HepG2 (cell line): ENCODE results near the gene PRSS21. TPM values are rescaled to one million over a fixed set of nuclear protein-coding genes. Genes with fewer than 3 reads are reported as not detected.

Source experiments
- ATAC-seq: fragments of 200-7000 bp; cut with Tn5 transposase; 3 replicates; pipeline ENCODE4 v1.9.1; 2020; ENCODE audit warnings: mild to moderate bottlenecking, moderate library complexity
- BruUV-seq: library from RNA; stranded (reverse); fragments of 400-500 nt; replicated peaks from 2 replicates; lab custom pipeline; 2021; lab: Mats Ljungman, UMichigan
- CTCF ChIA-PET: fragments of 300-600 bp; formaldehyde crosslinking; extraction: SDS; loops from one replicate; lab custom pipeline; 2021; ENCODE audit warnings: low total read pairs, inconsistent platforms, low intra/inter-chr PET ratio; lab: Yijun Ruan, JAX
- POLR2A ChIA-PET: fragments of 350-600 bp; sonication (Branson Sonifier 250); formaldehyde crosslinking; loops from one replicate; lab custom pipeline; 2020; ENCODE audit warnings: antibody characterized with exemption, inconsistent platforms; lab: Yijun Ruan, JAX
- DNase-seq: peaks from one replicate; pipeline ENCODE4 v3.0.0-alpha.2; 2015; ENCODE audit warnings: low spot score
- FAIRE-seq: peaks from 3 replicates; lab custom pipeline; 2011; peaks lifted over from hg19 to GRCh38; lab: Jason Lieb, UNC
- H2AFZ ChIP-seq: one replicate; pipeline ENCODE4 v1.6.1; 2011; ENCODE audit warnings: low read length, inconsistent platforms
- H3K27ac ChIP-seq: fragments of 300-600 bp; 3 replicates; pipeline ENCODE4 v1.8.0; 2011; ENCODE audit warnings: mixed run types, mild to moderate bottlenecking, mixed read lengths, low read length, inconsistent platforms; ENCODE audit not compliant: insufficient read depth; ENCODE audit errors: extremely low read length
- H3K27me3 ChIP-seq, 2 experiments: fragments of 200-600 bp in 1 of 2; 2 replicates in 1 of 2; 3 replicates in 1 of 2; pipeline versions ENCODE4 v1.6.0 to v1.8.0; 2011; ENCODE audit warnings: low read length in 2 of 2, mild to moderate bottlenecking in 2 of 2, moderate library complexity in 2 of 2, inconsistent platforms in 1 of 2; ENCODE audit not compliant: insufficient read depth in 2 of 2, control insufficient read depth in 1 of 2
- H3K36me3 ChIP-seq, 2 experiments: fragments of 200-600 bp in 1 of 2; replicated peaks in 1 of 2; 2 replicates in 1 of 2; 3 replicates in 1 of 2; pipeline versions ENCODE4 v1.5.1 to v1.8.0; 2011; ENCODE audit warnings: low read length in 2 of 2, inconsistent platforms in 1 of 2; ENCODE audit not compliant: insufficient read depth in 2 of 2, control insufficient read depth in 1 of 2
- H3K4me1 ChIP-seq: 2 replicates; pipeline ENCODE4 v1.5.1; 2012; ENCODE audit warnings: low read length, inconsistent platforms; ENCODE audit not compliant: insufficient read depth
- H3K4me2 ChIP-seq: 2 replicates; pipeline ENCODE4 v1.6.0; 2011; ENCODE audit warnings: low read depth, low read length, inconsistent platforms
- H3K4me3 ChIP-seq, 3 experiments: fragments of 200-600 bp in 1 of 3; sonication (generic), shearing (Covaris generic) in 1 of 3; replicated peaks in 1 of 3; 2 replicates each; pipeline ENCODE4 v1.5.1; 2011 to 2016; ENCODE audit warnings: low read length in 3 of 3, inconsistent platforms in 2 of 3, low read depth in 2 of 3, mild to moderate bottlenecking in 2 of 3, control low read depth in 1 of 3, mixed read lengths in 1 of 3; ENCODE audit not compliant: insufficient read depth in 1 of 3
- H3K79me2 ChIP-seq: one replicate; pipeline ENCODE4 v1.6.1; 2011; ENCODE audit warnings: low read length, inconsistent platforms; ENCODE audit not compliant: insufficient read depth
- H3K9ac ChIP-seq: 2 replicates; pipeline ENCODE4 v1.6.0; 2011; ENCODE audit warnings: mild to moderate bottlenecking, low read depth, low read length, inconsistent platforms; ENCODE audit not compliant: insufficient read depth
- H3K9me3 ChIP-seq: 2 replicates; pipeline ENCODE4 v1.5.1; 2012; ENCODE audit warnings: mild to moderate bottlenecking, low read length
- H4K20me1 ChIP-seq: 2 replicates; pipeline ENCODE4 v1.6.0; 2011; ENCODE audit warnings: inconsistent platforms, mild to moderate bottlenecking, low read length, moderate library complexity; ENCODE audit not compliant: insufficient read depth
- BATF2 ChIP-seq: sonication (generic); formaldehyde crosslinking; IDR thresholded peaks from 2 replicates; pipeline ENCODE4 v1.8.0; 2022; ENCODE audit warnings: mild to moderate bottlenecking, missing genetic modification reagents, moderate library complexity
- CENPT ChIP-seq: sonication (generic); formaldehyde crosslinking; IDR thresholded peaks from 2 replicates; pipeline ENCODE4 v1.8.0; 2022; ENCODE audit warnings: low read depth, mild to moderate bottlenecking, moderate library complexity, missing genetic modification reagents
- GMEB1 ChIP-seq: sonication (generic); formaldehyde crosslinking; IDR thresholded peaks from 2 replicates; pipeline ENCODE4 v1.5.1; 2020; ENCODE audit warnings: missing genetic modification reagents, mild to moderate bottlenecking, borderline replicate concordance
- MAFF ChIP-seq: IDR thresholded peaks from 2 replicates; pipeline ENCODE4 v1.6.1; 2011; ENCODE audit warnings: low read depth, low read length, improper control_type of control experiment
- NFIC ChIP-seq: IDR thresholded peaks from 2 replicates; pipeline ENCODE4 v1.6.1; 2012; ENCODE audit warnings: mild to moderate bottlenecking, low read length, inconsistent platforms
- PBX3 ChIP-seq: sonication (generic); formaldehyde crosslinking; IDR thresholded peaks from 2 replicates; pipeline ENCODE4 v1.8.1; 2023; ENCODE audit warnings: missing genetic modification reagents, inconsistent platforms, borderline replicate concordance
- RFXANK ChIP-seq: IDR thresholded peaks from 2 replicates; pipeline ENCODE4 v1.6.1; 2016
- SAFB2 ChIP-seq: sonication (generic); formaldehyde crosslinking; IDR thresholded peaks from 2 replicates; pipeline ENCODE4 v1.5.1; 2020; ENCODE audit warnings: missing genetic modification reagents, low read depth, mild to moderate bottlenecking, borderline replicate concordance
- SIX1 ChIP-seq: sonication (generic); formaldehyde crosslinking; IDR thresholded peaks from 2 replicates; pipeline ENCODE4 v1.4.0; 2020; ENCODE audit warnings: missing genetic modification reagents, borderline replicate concordance
- TIGD3 ChIP-seq: sonication (generic); formaldehyde crosslinking; IDR thresholded peaks from 2 replicates; pipeline ENCODE4 v1.5.1; 2020; ENCODE audit warnings: mild to moderate bottlenecking, missing genetic modification reagents, borderline replicate concordance
- U2AF1 ChIP-seq: fragments of 200-400 bp; formaldehyde crosslinking; optimal IDR thresholded peaks from 2 replicates; pipeline ENCODE3; 2017; ENCODE audit warnings: mild to moderate bottlenecking, low read depth, low read length
- ZNF17 ChIP-seq: sonication (generic); formaldehyde crosslinking; IDR thresholded peaks from 2 replicates; pipeline ENCODE4 v1.5.0; 2020; ENCODE audit warnings: mild to moderate bottlenecking, missing genetic modification reagents
- ZNF292 ChIP-seq: sonication (generic); formaldehyde crosslinking; IDR thresholded peaks from 2 replicates; pipeline ENCODE4 v1.8.1; 2022; ENCODE audit warnings: mild to moderate bottlenecking, low read depth, missing genetic modification reagents, borderline replicate concordance
- ZNF503 ChIP-seq: sonication (generic); formaldehyde crosslinking; IDR thresholded peaks from 2 replicates; pipeline ENCODE4 v1.4.0; 2020; ENCODE audit warnings: missing genetic modification reagents
- ZNF550 ChIP-seq: sonication (generic); formaldehyde crosslinking; IDR thresholded peaks from 2 replicates; pipeline ENCODE4 v1.4.0; 2020; ENCODE audit warnings: mild to moderate bottlenecking, missing genetic modification reagents, borderline replicate concordance
- ZNF691 ChIP-seq: sonication (generic); formaldehyde crosslinking; IDR thresholded peaks from 2 replicates; pipeline ENCODE4 v1.4.0; 2020; ENCODE audit warnings: missing genetic modification reagents, low read depth, mild to moderate bottlenecking, borderline replicate concordance
- ZNF775 ChIP-seq: sonication (generic); formaldehyde crosslinking; IDR thresholded peaks from 2 replicates; pipeline ENCODE4 v1.4.0; 2020; ENCODE audit warnings: missing genetic modification reagents, mild to moderate bottlenecking, moderate library complexity, borderline replicate concordance
- WGBS: methylation state at CpG from one replicate; pipeline ENCODE4 v1.1.6; 2017; ENCODE audit warnings: low lambda C conversion rate; 5-methylcytosine and 5-hydroxymethylcytosine counted together
- in situ Hi-C: cut with HindIII; loops from 2 replicates; pipeline ENCODE4 v1.10.0; 2017; ENCODE audit warnings: low pct_unique_long_range_greater_than_20kb; ENCODE audit not compliant: extremely low pct_ligation_motif_present
- intact Hi-C: fragments of 100-400 bp; cut with micrococcal nuclease; formaldehyde crosslinking; loops from one replicate; pipeline ENCODE4 v1.10.0; 2022; ENCODE audit not compliant: unreplicated experiment
- polyA plus RNA-seq, 8 experiments: library from polyadenylated mRNA; depleted of rRNA in 3 of 8; stranded (reverse) in 7 of 8; unstranded in 1 of 8; fragments of >200 nt; fragmentation: Illumina TruSeq in 4 of 8; extraction: Trizol in 4 of 8; gene quantifications; 2 replicates each; pipeline versions ENCODE4 v1.2.1 to v1.2.3, GENCODE V29; 2011 to 2016; ENCODE audit warnings: low read depth in 4 of 8, missing spikeins in 1 of 8, mixed read lengths in 1 of 8; ENCODE audit not compliant: insufficient read depth in 1 of 8
- total RNA-seq, 5 experiments: library from RNA; depleted of rRNA; stranded (reverse); fragments of >200 nt; fragmentation: Illumina TruSeq; extraction: Trizol; gene quantifications; 2 replicates each; pipeline ENCODE4 v1.2.3, GENCODE V29; 2016; ENCODE audit warnings: low read depth in 1 of 5

PRSS21 gene
- total and polyA plus RNA-seq, 2 of the 13 experiments (the other 11 are each of a cell fraction or from before 2014, with no cell fraction given): not detected

GRCh38 chr16:2806286-2806685 lies 10.8 kb upstream of the PRSS21 start:
- no peak for FAIRE-seq
- in situ Hi-C loops: no loop called here
- H3K4me2 ChIP-seq: no peak overlapping the region
- no peaks in the 10 kb centered on the region for H4K20me1 ChIP-seq
- H3K27me3 ChIP-seq: peaks cover 1 to 43% of the 10 kb centered on the region in 2 experiments; a peak in 4 of 5 replicates
- H3K36me3 ChIP-seq: no peaks in the 10 kb centered on the region
- H3K4me1 ChIP-seq: peaks cover 7% of the 10 kb centered on the region; the same call in 1 of the 2 replicates
- no peak overlapping the region for H3K9ac ChIP-seq
- H2AFZ ChIP-seq: no peak overlapping the region
- peaks cover 4% of the 10 kb centered on the region; the same call in 1 of the 2 replicates for H3K9me3 ChIP-seq
- H3K4me3 ChIP-seq: no peak overlapping the region
- H3K27ac ChIP-seq: no peak overlapping the region
- H3K79me2 ChIP-seq: no peaks in the 10 kb centered on the region
- no TSS peak for BruUV-seq
- ATAC-seq: no peak
- no peak for DNase-seq
- CTCF ChIA-PET: no interaction called here
- POLR2A ChIA-PET: no interaction called here
- 11% methylated on average over 4 of the region's 5 CpGs for WGBS
- intact Hi-C loops: no loop called here
- TF ChIP-seq ZNF292 (no peak), TIGD3 (CRISPR knock-in tag) (no peak), SAFB2 (CRISPR knock-in tag) (no peak), ZNF775 (no peak), RFXANK (no peak), ZNF503 (CRISPR knock-in tag) (no peak), NFIC (no peak), MAFF (no peak), CENPT (CRISPR knock-in tag) (no peak), U2AF1 (no peak), ZNF17 (CRISPR knock-in tag) (no peak), ZNF691 (CRISPR knock-in tag) (no peak), ZNF550 (CRISPR knock-in tag) (no peak), PBX3 (CRISPR knock-in tag) (no peak), SIX1 (no peak), GMEB1 (CRISPR knock-in tag) (no peak), BATF2 (CRISPR knock-in tag) (no peak)
